Osteoblast (primary cell): Measurements from ENCODE around the gene DHRS1. TPM values are rescaled to one million over a fixed set of nuclear protein-coding genes. Genes with fewer than 3 reads are reported as not detected.

ENCODE experiments used
- DNase-seq: peaks from one replicate; pipeline ENCODE4 v3.0.0; 2011; ENCODE audit warnings: low spot score, mixed read lengths; ENCODE audit not compliant: insufficient read length; ENCODE audit errors: missing footprints
- H2AFZ ChIP-seq: 2 replicates; pipeline ENCODE4 v1.6.0; 2011; ENCODE audit warnings: mild to moderate bottlenecking, low read length
- H3K27ac ChIP-seq: 2 replicates; pipeline ENCODE4 v1.5.1; 2011; ENCODE audit warnings: mild to moderate bottlenecking, low read depth, low read length, moderate library complexity
- H3K27me3 ChIP-seq: 2 replicates; pipeline ENCODE4 v1.6.0; 2012; ENCODE audit warnings: mild to moderate bottlenecking, control low read depth, inconsistent platforms, low read length, moderate library complexity; ENCODE audit not compliant: insufficient read depth
- H3K36me3 ChIP-seq: 2 replicates; pipeline ENCODE4 v1.5.1; 2011; ENCODE audit warnings: mild to moderate bottlenecking, low read length, control low read depth, moderate library complexity; ENCODE audit not compliant: insufficient read depth
- H3K4me1 ChIP-seq: 2 replicates; pipeline ENCODE4 v1.5.1; 2011; ENCODE audit warnings: mild to moderate bottlenecking, low read length, control low read depth, moderate library complexity; ENCODE audit not compliant: insufficient read depth
- H3K4me2 ChIP-seq: 2 replicates; pipeline ENCODE4 v1.6.0; 2011; ENCODE audit warnings: mild to moderate bottlenecking, low read length; ENCODE audit not compliant: insufficient read depth
- H3K4me3 ChIP-seq: fragments of 200-600 bp; sonication (generic); 3 replicates; pipeline ENCODE4 v1.5.1; 2012; ENCODE audit warnings: mild to moderate bottlenecking, low read length, inconsistent platforms; ENCODE audit not compliant: insufficient read depth
- H3K79me2 ChIP-seq: 2 replicates; pipeline ENCODE4 v1.6.0; 2012; ENCODE audit warnings: mild to moderate bottlenecking, low read length, control low read depth, inconsistent platforms; ENCODE audit not compliant: insufficient read depth
- H3K9me3 ChIP-seq: 2 replicates; pipeline ENCODE4 v1.5.1; 2011; ENCODE audit warnings: low read depth, low read length, control low read depth
- H4K20me1 ChIP-seq: 2 replicates; pipeline ENCODE4 v1.6.0; 2012; ENCODE audit warnings: mild to moderate bottlenecking, low read length, control low read depth; ENCODE audit not compliant: insufficient read depth
- CTCF ChIP-seq: IDR thresholded peaks from 2 replicates; pipeline ENCODE4 v1.5.1; 2011; ENCODE audit warnings: mild to moderate bottlenecking, low read depth, low read length, moderate library complexity; ENCODE audit errors: extremely low read depth
- total RNA-seq: library from RNA; depleted of rRNA; stranded (reverse); fragments of >200 nt; gene quantifications from 2 replicates; pipeline ENCODE4 v1.2.3, GENCODE V29; 2012

DHRS1 gene
- total RNA-seq, 1 donor, result 9.8 TPM

GRCh38 chr14:24262821-24263733, 36.5 kb downstream of the DHRS1 start, which contains the start of gene TGM1:
TGM1 (minus strand) TSS chr14:24263177; CDS start chr14:24262352, 825 bp downstream.
- H2AFZ ChIP-seq, result no peak within 1 kb of the TSS
- DNase-seq, result peak; percentile 82

GRCh38 chr14:24261969-24262327, 37.6 kb downstream of the DHRS1 start:
- Histone ChIP-seq H3K4me1 (no peaks in the 10 kb centered on the region), H3K4me2 (no peak overlapping the region), H3K27me3 (no peaks in the 10 kb centered on the region), H3K27ac (no peak overlapping the region), H3K36me3 (peaks cover 12% of the 10 kb centered on the region), H4K20me1 (no peaks in the 10 kb centered on the region), H2AFZ (no peak overlapping the region), H3K9me3 (no peaks in the 10 kb centered on the region), H3K4me3 (no peak overlapping the region), H3K79me2 (no peaks in the 10 kb centered on the region)
- no peak for TF ChIP-seq CTCF
- no peak for DNase-seq

More at GRCh38 chr14:24262821-24263733, 36.5 kb downstream of the DHRS1 start, which contains the start of gene TGM1:
- Histone ChIP-seq H3K27ac (no peak within 1 kb of the TSS), H4K20me1 (no peaks in the 10 kb centered on the region), H3K79me2 (no peaks in the 10 kb centered on the region), H3K4me3 (no peak within 1 kb of the TSS), H3K9me3 (no peaks in the 10 kb centered on the region), H3K36me3 (peaks cover 24% of the 10 kb centered on the region), H3K27me3 (no peaks in the 10 kb centered on the region), H3K4me1 (no peaks in the 10 kb centered on the region), H3K4me2 (no peak within 1 kb of the TSS)
- no peak for TF ChIP-seq CTCF

GRCh38 chr14:24261256-24261968, 38.2 kb downstream of the DHRS1 start:
- Histone ChIP-seq H4K20me1 (no peaks in the 10 kb centered on the region), H3K4me2 (no peak overlapping the region), H3K9me3 (no peaks in the 10 kb centered on the region), H3K27ac (no peak overlapping the region), H3K4me3 (no peak overlapping the region), H3K36me3 (peaks cover 7% of the 10 kb centered on the region), H3K27me3 (no peaks in the 10 kb centered on the region), H3K79me2 (no peaks in the 10 kb centered on the region), H3K4me1 (no peaks in the 10 kb centered on the region), H2AFZ (no peak overlapping the region)
- no peak for TF ChIP-seq CTCF
- DNase-seq, result peak; percentile 55

- Histone ChIP-seq H4K20me1 (no peaks in the 10 kb centered on the region), H3K4me2 (no peak overlapping the region), H2AFZ (no peak overlapping the region), H3K9me3 (no peaks in the 10 kb centered on the region), H3K27ac (no peak overlapping the region), H3K4me3 (no peak overlapping the region), H3K27me3 (no peaks in the 10 kb centered on the region), H3K36me3 (peaks cover 6% of the 10 kb centered on the region), H3K79me2 (no peaks in the 10 kb centered on the region), H3K4me1 (no peaks in the 10 kb centered on the region)
- DNase-seq, result no peak
- TF ChIP-seq CTCF, result no peak
Measured at GRCh38 chr14:24260780-24261157, 38.8 kb downstream of the DHRS1 start.
